ENCODE measurements around the gene TTYH1.

DNA sequence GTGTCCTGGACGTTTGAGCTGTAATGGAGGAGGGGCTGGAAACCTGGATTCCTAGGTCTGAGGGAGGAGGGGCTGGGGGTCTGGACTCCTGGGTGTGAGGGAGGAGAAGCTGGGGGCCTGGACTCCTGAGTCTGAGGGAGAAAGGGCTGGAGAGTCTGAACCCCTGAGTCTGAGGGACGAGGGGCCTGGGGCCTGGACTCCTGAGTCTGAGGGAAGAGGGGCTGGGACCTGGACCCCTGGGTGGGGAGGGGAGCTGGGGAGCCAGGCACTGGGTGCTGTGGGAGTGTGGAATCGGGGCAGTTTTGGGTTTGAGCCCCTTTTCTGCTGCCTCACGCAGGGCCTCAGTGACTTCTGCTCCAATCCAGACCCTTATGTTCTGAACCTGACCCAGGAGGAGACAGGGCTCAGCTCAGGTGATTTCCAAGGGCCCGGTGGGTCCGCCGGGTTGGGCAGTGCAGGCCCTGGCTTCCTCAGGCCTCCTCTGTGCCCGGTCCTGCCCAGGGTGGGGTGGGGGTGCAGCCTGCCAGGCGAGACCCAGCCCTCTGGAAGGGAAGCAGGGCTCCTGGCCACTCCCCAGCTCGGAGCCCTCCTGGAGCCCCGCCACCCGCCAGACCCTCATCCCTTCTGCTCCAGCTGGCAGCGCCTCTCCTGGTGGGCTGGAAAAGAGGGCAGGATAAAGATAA is 14.4 kb downstream of the TTYH1 start:
- no peak for TF ChIP-seq CTCF (IDR thresholded peaks at IDR 0.05 in 4 of 5, conservative IDR thresholded peaks at IDR 0.05 in 1 of 5)
- no peak for TF ChIP-seq POLR2A (IDR thresholded peaks at IDR 0.05)
